Naive B cell (primary cell): Measurements from ENCODE around the gene BFSP1. TPM values are rescaled to one million over a fixed set of nuclear protein-coding genes. Genes with fewer than 3 reads are reported as not detected.

Source experiments
- ATAC-seq, 2 donors: fragments of 150-1000 bp; cut with Tn5 transposase; 2 replicates each; pipeline ENCODE4 v1.10.0; 2021; ENCODE audit warnings: low read depth in 2 of 2, mild to moderate bottlenecking in 2 of 2, moderate library complexity in 2 of 2
- DNase-seq: peaks from one replicate; pipeline ENCODE4 v3.0.0; 2022
- H3K27ac Mint-ChIP-seq, 6 donors: one replicate each; pipeline ENCODE4 v1.8.0; 2020 to 2022; ENCODE audit warnings: mild to moderate bottlenecking in 6 of 6, mixed read lengths in 6 of 6, moderate library complexity in 5 of 6, inconsistent platforms in 2 of 6
- H3K27me3 Mint-ChIP-seq, 3 donors: one replicate each; pipeline ENCODE4 v1.8.0; 2021 to 2022; ENCODE audit warnings: mixed read lengths in 3 of 3, mild to moderate bottlenecking in 1 of 3
- H3K36me3 Mint-ChIP-seq, 2 donors: one replicate each; pipeline ENCODE4 v1.8.0; 2020 to 2022; ENCODE audit warnings: mixed read lengths in 2 of 2, inconsistent platforms in 1 of 2, mild to moderate bottlenecking in 1 of 2
- H3K4me1 Mint-ChIP-seq, 3 donors: one replicate each; pipeline ENCODE4 v1.8.0; 2020 to 2022; ENCODE audit warnings: mixed read lengths in 3 of 3, inconsistent platforms in 1 of 3, mild to moderate bottlenecking in 1 of 3, moderate library complexity in 1 of 3
- H3K4me3 Mint-ChIP-seq, 8 donors: one replicate each; pipeline ENCODE4 v1.8.0; 2020 to 2022; ENCODE audit warnings: mild to moderate bottlenecking in 8 of 8, mixed read lengths in 8 of 8, moderate library complexity in 8 of 8, inconsistent platforms in 2 of 8
- H3K9me3 Mint-ChIP-seq, 7 donors: one replicate each; pipeline ENCODE4 v1.8.0; 2020 to 2022; ENCODE audit warnings: mixed read lengths in 7 of 7, mild to moderate bottlenecking in 5 of 7, inconsistent platforms in 2 of 7, moderate library complexity in 1 of 7
- polyA plus RNA-seq, 6 donors: library from polyadenylated mRNA; unstranded; fragments of 300-500 nt; fragmentation: Illumina TruSeq; gene quantifications; one replicate each; pipeline ENCODE4 v1.2.3, GENCODE V29; 2021; ENCODE audit warnings: low read depth in 6 of 6

BFSP1 gene
- polyA plus RNA-seq, 6 donors from 2014 or later: 0.16 TPM; not detected in 5

GRCh38 chr20:17542993-17543412, 11.8 kb upstream of the BFSP1 start:
- Mint-ChIP-seq H3K27me3 (peaks cover 28 to 48% (median 35%) of the 10 kb centered on the region in 3 donors), H3K4me3 (no peak overlapping the region), H3K4me1 (no peaks in the 10 kb centered on the region), H3K36me3 (no peaks in the 10 kb centered on the region), H3K9me3 (no peaks in the 10 kb centered on the region), H3K27ac (no peak overlapping the region)
- no peak for ATAC-seq
- no peak for DNase-seq

- Mint-ChIP-seq H3K9me3 (no peaks in the 10 kb centered on the region), H3K4me1 (no peaks in the 10 kb centered on the region), H3K27ac (no peak overlapping the region), H3K4me3 (no peak overlapping the region), H3K27me3 (peaks cover 28 to 48% (median 35%) of the 10 kb centered on the region in 3 donors), H3K36me3 (no peaks in the 10 kb centered on the region)
- no peak for ATAC-seq
- DNase-seq: no peak
These were observed 11.3 kb upstream of the BFSP1 start for GRCh38 chr20:17542481-17542880.

GRCh38 chr20:17541996-17542395, 10.8 kb upstream of the BFSP1 start:
- no peak for DNase-seq
- Mint-ChIP-seq H3K4me3 (no peak overlapping the region), H3K4me1 (peaks cover 0 to under 1% (median 0%) of the 10 kb centered on the region in 3 donors), H3K36me3 (no peaks in the 10 kb centered on the region), H3K27me3 (peaks cover 29 to 48% (median 35%) of the 10 kb centered on the region in 3 donors), H3K9me3 (no peaks in the 10 kb centered on the region), H3K27ac (no peak overlapping the region)
- no peak for ATAC-seq

- DNase-seq (no peak), ATAC-seq (no peak)
- no peak overlapping the region for H3K27ac Mint-ChIP-seq
- no peaks in the 10 kb centered on the region for H3K36me3 Mint-ChIP-seq
- no peaks in the 10 kb centered on the region for H3K9me3 Mint-ChIP-seq
- no peak overlapping the region for H3K4me3 Mint-ChIP-seq
- H3K27me3 Mint-ChIP-seq: peaks cover 33 to 48% (median 35%) of the 10 kb centered on the region in 3 donors
- H3K4me1 Mint-ChIP-seq: peaks cover 0 to 4% (median 0%) of the 10 kb centered on the region in 3 donors
These were observed 10.4 kb upstream of the BFSP1 start for GRCh38 chr20:17541596-17541995.

GRCh38 chr20:17538517-17539170, 7.5 kb upstream of the BFSP1 start:
- Mint-ChIP-seq H3K27me3 (peaks cover 27 to 31% (median 29%) of the 10 kb centered on the region in 3 donors), H3K27ac (no peak overlapping the region), H3K4me1 (peaks cover 0 to 4% (median 0%) of the 10 kb centered on the region in 3 donors), H3K9me3 (no peaks in the 10 kb centered on the region), H3K4me3 (no peak overlapping the region), H3K36me3 (no peaks in the 10 kb centered on the region)
- DNase-seq (no peak), ATAC-seq (peak; percentile 58 to 61)

- Mint-ChIP-seq H3K27ac (peak overlapping the region in 1 of 6 donors; percentile 70), H3K4me1 (peaks cover 0 to 4% (median 0%) of the 10 kb centered on the region in 3 donors), H3K27me3 (peaks cover 20 to 24% (median 23%) of the 10 kb centered on the region in 3 donors), H3K9me3 (no peaks in the 10 kb centered on the region), H3K4me3 (no peak overlapping the region), H3K36me3 (no peaks in the 10 kb centered on the region)
- DNase-seq (no peak), ATAC-seq (no peak)
These were observed 6.8 kb upstream of the BFSP1 start for GRCh38 chr20:17537959-17538358.

GRCh38 chr20:17536944-17537444, 5.8 kb upstream of the BFSP1 start:
- Mint-ChIP-seq H3K4me1 (peaks cover 0 to 4% (median 0%) of the 10 kb centered on the region in 3 donors), H3K27me3 (peaks cover 19 to 23% (median 22%) of the 10 kb centered on the region in 3 donors), H3K9me3 (no peaks in the 10 kb centered on the region), H3K36me3 (no peaks in the 10 kb centered on the region), H3K27ac (no peak overlapping the region), H3K4me3 (no peak overlapping the region)
- DNase-seq (peak; percentile 61), ATAC-seq (peak; percentile 91 to 97)

GRCh38 chr20:17534077-17534476, 2.9 kb upstream of the BFSP1 start:
- no peak for ATAC-seq
- H3K27ac Mint-ChIP-seq: no peak overlapping the region

GRCh38 chr20:17533396-17533795, 2.2 kb upstream of the BFSP1 start:
- Mint-ChIP-seq H3K4me1 (peaks cover 6 to 11% (median 9%) of the 10 kb centered on the region in 3 donors), H3K9me3 (peaks cover 0 to 1% (median 0%) of the 10 kb centered on the region in 7 donors)
- no peak for DNase-seq

More at GRCh38 chr20:17534077-17534476, 2.9 kb upstream of the BFSP1 start:
- no peaks in the 10 kb centered on the region for H3K36me3 Mint-ChIP-seq
- peaks cover 6 to 11% (median 9%) of the 10 kb centered on the region in 3 donors for H3K4me1 Mint-ChIP-seq
- no peak overlapping the region for H3K4me3 Mint-ChIP-seq
- H3K27me3 Mint-ChIP-seq: peaks cover 21 to 30% (median 29%) of the 10 kb centered on the region in 3 donors
- DNase-seq: no peak
- peaks cover 0 to 1% (median 0%) of the 10 kb centered on the region in 7 donors for H3K9me3 Mint-ChIP-seq

GRCh38 chr20:17531665-17532025, 466 bp upstream of the BFSP1 start:
- DNase-seq (no peak), ATAC-seq (no peak)
- H3K4me1 Mint-ChIP-seq: peaks cover 6 to 11% (median 6%) of the 10 kb centered on the region in 3 donors
- peaks cover 17 to 33% (median 25%) of the 10 kb centered on the region in 3 donors for H3K27me3 Mint-ChIP-seq
- peak overlapping the region; percentile 67 to 91 (median 83) for H3K4me3 Mint-ChIP-seq
- H3K27ac Mint-ChIP-seq: peak overlapping the region in 1 of 6 donors; percentile 83
- no peaks in the 10 kb centered on the region for H3K36me3 Mint-ChIP-seq
- H3K9me3 Mint-ChIP-seq: peaks cover 0 to 1% (median 0%) of the 10 kb centered on the region in 7 donors

More at GRCh38 chr20:17533396-17533795, 2.2 kb upstream of the BFSP1 start:
- H3K4me3 Mint-ChIP-seq: no peak overlapping the region
- no peak overlapping the region for H3K27ac Mint-ChIP-seq
- H3K27me3 Mint-ChIP-seq: peaks cover 17 to 30% (median 28%) of the 10 kb centered on the region in 3 donors
- ATAC-seq: no peak
- no peaks in the 10 kb centered on the region for H3K36me3 Mint-ChIP-seq

GRCh38 chr20:17530153-17530552, 1.0 kb downstream of the BFSP1 start:
- Mint-ChIP-seq H3K36me3 (no peaks in the 10 kb centered on the region), H3K4me3 (peak overlapping the region in 7 of 8 donors; percentile 56 to 83 (median 69)), H3K4me1 (peaks cover 5 to 11% (median 6%) of the 10 kb centered on the region in 3 donors), H3K27me3 (peaks cover 17 to 44% (median 25%) of the 10 kb centered on the region in 3 donors), H3K9me3 (peaks cover 0 to 1% (median 0%) of the 10 kb centered on the region in 7 donors), H3K27ac (peak overlapping the region in 1 of 6 donors; percentile 53)
- no peak for DNase-seq
- no peak for ATAC-seq

GRCh38 chr20:17529586-17529985, 1.6 kb downstream of the BFSP1 start:
- Mint-ChIP-seq H3K9me3 (peaks cover 0 to 1% (median 0%) of the 10 kb centered on the region in 7 donors), H3K4me1 (peaks cover 5 to 11% (median 6%) of the 10 kb centered on the region in 3 donors), H3K4me3 (peak overlapping the region in 1 of 8 donors; percentile 60), H3K27ac (no peak overlapping the region), H3K36me3 (no peaks in the 10 kb centered on the region), H3K27me3 (peaks cover 17 to 44% (median 25%) of the 10 kb centered on the region in 3 donors)
- ATAC-seq (no peak), DNase-seq (no peak)

GRCh38 chr20:17525650-17526049, 5.5 kb downstream of the BFSP1 start:
- peak; percentile 43 to 56 for ATAC-seq
- Mint-ChIP-seq H3K27me3 (peaks cover 15 to 50% (median 20%) of the 10 kb centered on the region in 3 donors), H3K36me3 (no peaks in the 10 kb centered on the region), H3K4me3 (no peak overlapping the region), H3K4me1 (peaks cover 0 to 8% (median 2%) of the 10 kb centered on the region in 3 donors), H3K9me3 (peaks cover 0 to 1% (median 0%) of the 10 kb centered on the region in 7 donors), H3K27ac (no peak overlapping the region)
- DNase-seq: no peak

GRCh38 chr20:17525132-17525531, 6.0 kb downstream of the BFSP1 start:
- H3K27ac Mint-ChIP-seq: no peak overlapping the region
- H3K4me3 Mint-ChIP-seq: no peak overlapping the region
- ATAC-seq (no peak), DNase-seq (no peak)
- peaks cover 10 to 48% (median 20%) of the 10 kb centered on the region in 3 donors for H3K27me3 Mint-ChIP-seq
- H3K4me1 Mint-ChIP-seq: peaks cover 0 to 5% (median 3%) of the 10 kb centered on the region in 3 donors
- H3K9me3 Mint-ChIP-seq: no peaks in the 10 kb centered on the region
- H3K36me3 Mint-ChIP-seq: no peaks in the 10 kb centered on the region
